Esophagus muscularis mucosa (tissue), 4 donors: ENCODE results near the gene DNAH6. TPM values are rescaled to one million over a fixed set of nuclear protein-coding genes. Genes with fewer than 3 reads are reported as not detected.

ENCODE experiments used
- DNase-seq: peaks from one replicate; pipeline ENCODE4 v3.0.0-alpha.2; 2017; ENCODE audit errors: extremely low spot score
- H3K27ac ChIP-seq, 4 donors: fragments of 200-600 bp; sonication (generic); replicated peaks in 1 of 4; 1 replicate in 3 of 4; 2 replicates in 1 of 4; pipeline ENCODE4 v1.5.1; 2016 to 2019; ENCODE audit warnings: mild to moderate bottlenecking in 1 of 4
- H3K27me3 ChIP-seq, 4 donors: fragments of 200-600 bp; sonication (generic); one replicate each; pipeline versions ENCODE4 v1.5.1 to v1.6.0; 2016 to 2019
- H3K36me3 ChIP-seq, 4 donors: fragments of 200-600 bp; sonication (generic); one replicate each; pipeline ENCODE4 v1.5.1; 2016 to 2019
- H3K4me1 ChIP-seq, 4 donors: fragments of 200-600 bp; sonication (generic); one replicate each; pipeline ENCODE4 v1.5.1; 2016 to 2019
- H3K4me3 ChIP-seq, 4 donors: fragments of 200-600 bp; sonication (generic); 1 replicate in 2 of 4; 2 replicates in 2 of 4; pipeline ENCODE4 v1.5.1; 2016 to 2019; ENCODE audit warnings: mild to moderate bottlenecking in 4 of 4, moderate library complexity in 1 of 4
- H3K9me3 ChIP-seq, 4 donors: fragments of 200-600 bp; sonication (generic); 1 replicate in 3 of 4; 2 replicates in 1 of 4; pipeline ENCODE4 v1.5.1; 2016 to 2019
- EP300 ChIP-seq: sonication (generic); formaldehyde crosslinking; IDR thresholded peaks from one replicate; pipeline ENCODE4 v1.6.1; 2017; ENCODE audit warnings: antibody characterized with exemption
- POLR2A ChIP-seq: fragments of 450-650 bp; IDR thresholded peaks from one replicate; pipeline ENCODE4 v1.6.1; 2017; ENCODE audit warnings: antibody characterized with exemption, moderate library complexity, mild to moderate bottlenecking, low read depth
- POLR2AphosphoS5 ChIP-seq, 2 donors: sonication (generic); formaldehyde crosslinking; IDR thresholded peaks; one replicate each; pipeline ENCODE4 v1.6.1; 2017; ENCODE audit warnings: antibody characterized with exemption in 2 of 2
- WGBS: methylation state at CpG from one replicate; pipeline ENCODE4 v1.1.5; 2018; 5-methylcytosine and 5-hydroxymethylcytosine counted together
- intact Hi-C: fragments of 100-400 bp; cut with DNase I; formaldehyde crosslinking; loops from one replicate; pipeline ENCODE4 v1.15.1; 2023
- total RNA-seq, 4 donors: library from RNA; depleted of rRNA; stranded (reverse); fragments of >200 nt; gene quantifications; one replicate each; pipeline versions ENCODE4 v1.1.0 to v1.2.1, GENCODE V29; 2016
- TF ChIP-seq, protein P1 (sequence below), 3 experiments: fragments of 200-600 bp in 2 of 3; fragments of 450-650 bp in 1 of 3; sonication (generic) in 2 of 3; IDR thresholded peaks; one replicate each; pipeline ENCODE4 v1.5.1; 2017 to 2019; ENCODE audit warnings: antibody characterized with exemption in 3 of 3, mild to moderate bottlenecking in 2 of 3, moderate library complexity in 1 of 3

DNAH6 gene
- total RNA-seq, 4 donors from 2014 or later = 0.11 to 0.42 (median 0.23) TPM

DNA sequence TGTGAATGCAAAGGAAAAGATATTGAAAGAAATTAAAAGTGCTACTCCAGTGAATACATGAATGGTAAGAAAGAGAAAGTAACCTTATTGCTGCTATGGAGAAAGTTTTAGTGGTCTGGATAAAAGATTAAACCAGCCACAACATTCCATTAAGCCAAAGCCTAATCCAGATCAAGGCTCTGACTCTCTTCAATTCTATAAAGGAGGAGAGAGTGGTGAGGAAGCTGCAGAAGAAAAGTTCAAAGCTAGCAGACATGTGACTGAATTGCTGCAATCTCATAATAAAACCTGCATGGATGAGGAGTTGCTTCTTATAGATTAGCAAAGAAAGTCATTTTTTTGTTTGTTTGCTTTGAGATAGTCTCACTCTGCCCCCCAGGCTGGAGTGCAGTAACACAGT lies 130.2 kb downstream of the DNAH6 start:
- no peaks in the 10 kb centered on the region for H3K27me3 ChIP-seq
- H3K36me3 ChIP-seq = no peaks in the 10 kb centered on the region
- H3K4me3 ChIP-seq = no peak overlapping the region
- intact Hi-C loops = no loop called here
- TF ChIP-seq, protein P1, sequence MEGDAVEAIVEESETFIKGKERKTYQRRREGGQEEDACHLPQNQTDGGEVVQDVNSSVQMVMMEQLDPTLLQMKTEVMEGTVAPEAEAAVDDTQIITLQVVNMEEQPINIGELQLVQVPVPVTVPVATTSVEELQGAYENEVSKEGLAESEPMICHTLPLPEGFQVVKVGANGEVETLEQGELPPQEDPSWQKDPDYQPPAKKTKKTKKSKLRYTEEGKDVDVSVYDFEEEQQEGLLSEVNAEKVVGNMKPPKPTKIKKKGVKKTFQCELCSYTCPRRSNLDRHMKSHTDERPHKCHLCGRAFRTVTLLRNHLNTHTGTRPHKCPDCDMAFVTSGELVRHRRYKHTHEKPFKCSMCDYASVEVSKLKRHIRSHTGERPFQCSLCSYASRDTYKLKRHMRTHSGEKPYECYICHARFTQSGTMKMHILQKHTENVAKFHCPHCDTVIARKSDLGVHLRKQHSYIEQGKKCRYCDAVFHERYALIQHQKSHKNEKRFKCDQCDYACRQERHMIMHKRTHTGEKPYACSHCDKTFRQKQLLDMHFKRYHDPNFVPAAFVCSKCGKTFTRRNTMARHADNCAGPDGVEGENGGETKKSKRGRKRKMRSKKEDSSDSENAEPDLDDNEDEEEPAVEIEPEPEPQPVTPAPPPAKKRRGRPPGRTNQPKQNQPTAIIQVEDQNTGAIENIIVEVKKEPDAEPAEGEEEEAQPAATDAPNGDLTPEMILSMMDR (IDR thresholded peaks at IDR 0.05) = no peak
- H3K27ac ChIP-seq = no peak overlapping the region
- no peak for DNase-seq
- H3K4me1 ChIP-seq = no peaks in the 10 kb centered on the region
- H3K9me3 ChIP-seq = no peaks in the 10 kb centered on the region

DNA sequence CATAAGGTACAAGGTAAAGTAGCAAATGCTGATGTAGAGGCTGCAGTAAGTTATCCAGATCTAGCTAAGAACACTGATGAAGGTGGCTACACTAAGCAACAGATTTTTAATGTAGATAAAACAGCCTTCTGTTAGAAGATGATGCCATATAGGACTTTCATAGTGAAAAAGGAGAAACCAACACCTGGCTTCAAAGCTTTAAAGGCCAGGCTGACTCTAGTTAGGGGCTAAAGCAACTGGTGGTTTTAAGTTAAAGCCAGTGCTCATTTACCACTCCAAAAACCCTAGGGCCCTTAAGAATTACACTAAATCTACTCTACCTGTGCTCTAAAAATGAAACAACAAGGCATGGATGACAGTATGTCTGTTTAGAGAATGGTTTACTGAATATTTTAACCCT lies 131.0 kb downstream of the DNAH6 start:
- Histone ChIP-seq H3K4me3 (no peak overlapping the region), H3K27ac (no peak overlapping the region), H3K9me3 (no peaks in the 10 kb centered on the region), H3K27me3 (no peaks in the 10 kb centered on the region), H3K36me3 (no peaks in the 10 kb centered on the region), H3K4me1 (no peaks in the 10 kb centered on the region)
- no peak for TF ChIP-seq POLR2A
- TF ChIP-seq, protein P1 (IDR thresholded peaks at IDR 0.05) = no peak
- no peak for TF ChIP-seq EP300
- no peak for TF ChIP-seq POLR2AphosphoS5 (IDR thresholded peaks at IDR 0.05)
- intact Hi-C loops = no loop called here
- no peak for DNase-seq

DNA sequence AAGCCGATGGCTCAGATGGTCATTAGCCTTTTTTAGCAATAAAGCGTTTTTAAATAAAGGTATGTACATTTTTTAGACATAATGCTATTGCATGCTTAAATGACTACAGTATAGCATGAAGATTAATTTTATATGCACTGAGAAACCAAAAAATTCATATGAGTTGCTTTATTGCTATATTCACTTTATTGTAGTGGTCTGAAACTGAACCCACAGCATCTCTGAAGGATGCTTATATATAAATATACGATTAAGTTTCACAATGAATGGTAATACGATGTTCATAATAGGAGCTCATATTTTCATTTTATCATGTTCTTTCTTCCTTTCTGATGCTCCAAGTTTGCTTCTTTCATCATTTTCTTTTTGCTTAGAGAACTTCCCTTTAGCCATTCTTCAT lies 132.8 kb downstream of the DNAH6 start:
- TF ChIP-seq POLR2A = no peak
- TF ChIP-seq, protein P1 (IDR thresholded peaks at IDR 0.05) = no peak
- TF ChIP-seq EP300 = no peak
- TF ChIP-seq POLR2AphosphoS5 (IDR thresholded peaks at IDR 0.05) = no peak
- H3K4me1 ChIP-seq = no peaks in the 10 kb centered on the region
- H3K9me3 ChIP-seq = no peaks in the 10 kb centered on the region
- H3K36me3 ChIP-seq = no peaks in the 10 kb centered on the region
- 85% methylated on average over 4 of the region's 4 CpGs for WGBS
- no peaks in the 10 kb centered on the region for H3K27me3 ChIP-seq
- H3K4me3 ChIP-seq = no peak overlapping the region
- H3K27ac ChIP-seq = no peak overlapping the region
- no peak for DNase-seq
- intact Hi-C loops = no loop called here

DNA sequence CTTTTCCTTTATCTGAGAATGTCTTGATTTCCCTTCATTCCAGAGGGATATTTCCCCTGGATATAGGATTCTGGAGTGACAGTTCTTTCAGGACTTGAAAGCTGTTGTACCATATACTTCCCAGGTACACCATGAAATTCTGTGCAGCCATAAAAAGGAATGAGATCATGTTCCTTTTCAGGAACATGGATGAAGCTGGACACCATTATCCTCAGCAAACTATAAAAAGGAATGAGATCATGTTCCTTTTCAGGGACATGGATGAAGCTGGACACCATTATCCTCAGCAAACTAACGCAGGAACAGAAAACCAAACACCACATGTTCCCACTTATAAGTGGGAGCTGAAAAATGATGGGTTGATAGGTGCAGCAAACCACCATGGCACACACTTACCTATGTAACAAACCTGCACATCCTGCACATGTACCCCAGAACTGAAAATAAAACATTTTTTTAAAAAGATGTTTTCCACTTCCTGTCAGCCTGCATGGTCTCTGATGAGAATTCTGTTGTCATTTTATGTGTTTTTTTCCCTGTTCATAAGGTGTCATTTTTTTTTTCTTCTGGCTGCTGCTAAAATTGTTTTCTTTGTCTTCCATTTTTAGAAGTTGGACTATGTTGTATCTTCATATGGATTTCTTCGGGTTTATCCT lies 133.3 kb downstream of the DNAH6 start:
- TF ChIP-seq POLR2A (no peak), POLR2AphosphoS5 (IDR thresholded peaks at IDR 0.05) (no peak), EP300 (no peak)
- TF ChIP-seq, protein P1 (IDR thresholded peaks at IDR 0.05) = no peak
- no peak overlapping the region for H3K4me3 ChIP-seq
- no peaks in the 10 kb centered on the region for H3K4me1 ChIP-seq
- H3K27ac ChIP-seq = no peak overlapping the region
- no peaks in the 10 kb centered on the region for H3K27me3 ChIP-seq
- 79% methylated on average over 2 of the region's 2 CpGs for WGBS
- intact Hi-C loops = no loop called here
- no peaks in the 10 kb centered on the region for H3K36me3 ChIP-seq
- H3K9me3 ChIP-seq = no peaks in the 10 kb centered on the region
- DNase-seq = no peak

DNA sequence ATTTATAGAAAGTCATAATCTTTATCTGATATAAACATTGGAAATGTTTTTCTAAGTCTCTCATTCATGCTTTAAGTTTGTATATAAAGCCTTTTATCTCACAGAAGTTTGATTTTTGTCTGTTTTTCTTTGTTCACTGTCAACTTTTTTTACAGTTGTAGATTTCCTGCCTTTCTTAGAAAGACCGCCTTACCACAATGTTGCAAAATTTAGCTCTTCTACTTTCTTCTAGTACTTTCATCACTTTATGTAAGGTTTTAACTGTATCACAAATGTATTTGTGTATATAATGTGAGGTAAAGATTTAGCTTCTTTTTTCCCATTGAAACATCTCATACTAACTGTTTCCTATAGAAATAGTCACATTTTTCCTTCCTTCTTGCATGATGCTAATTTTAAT lies 136.1 kb downstream of the DNAH6 start:
- Histone ChIP-seq H3K36me3 (no peaks in the 10 kb centered on the region), H3K4me3 (no peak overlapping the region), H3K27me3 (no peaks in the 10 kb centered on the region), H3K4me1 (no peaks in the 10 kb centered on the region), H3K27ac (no peak overlapping the region), H3K9me3 (no peaks in the 10 kb centered on the region)
- 83% methylated on average over 1 of the region's 1 CpG for WGBS
- TF ChIP-seq EP300 = no peak
- no peak for TF ChIP-seq POLR2AphosphoS5 (IDR thresholded peaks at IDR 0.05)
- TF ChIP-seq, protein P1 (IDR thresholded peaks at IDR 0.05) = no peak
- TF ChIP-seq POLR2A = no peak
- intact Hi-C loops = no loop called here
- DNase-seq = no peak
